ENCODE results near the gene MRPL38.
"Not testable (repeated sequence)": the region's sequence is repeated elsewhere in the genome, so short reads cannot be mapped to it uniquely, and the experiment has no call there.

The MRPL38 gene

GRCh38 chr17:75854101-75854748 lies 50.5 kb downstream of the MRPL38 start:
- DNase-seq, result peak; percentile 58 to 73 (median 67)

GRCh38 chr17:75853433-75853832 lies 51.3 kb downstream of the MRPL38 start:
- no peak for DNase-seq

GRCh38 chr17:75851693-75851991 lies 53.0 kb downstream of the MRPL38 start:
- not testable (repeated sequence) for DNase-seq

GRCh38 chr17:75850928-75851692 lies 53.6 kb downstream of the MRPL38 start:
- DNase-seq, result no peak

GRCh38 chr17:75849724-75850123 lies 55.0 kb downstream of the MRPL38 start:
- no peak for DNase-seq

- no peak for DNase-seq
Measured at GRCh38 chr17:75849279-75849646, 55.4 kb downstream of the MRPL38 start.
